T-helper 1 cell treated with Interleukin-12 subunit alpha and Interleukin-12 subunit beta and Interleukin-4 antibody, amounts not matched to agents 30 μg/mL and 1 μg/mL, for 36 hours (primary cell): ENCODE results near the gene CTNNBIP1.

Experiments
- H3K27ac Mint-ChIP-seq: one replicate; pipeline ENCODE4 v1.8.0; 2021; ENCODE audit warnings: mild to moderate bottlenecking, mixed read lengths
- H3K27me3 Mint-ChIP-seq: one replicate; pipeline ENCODE4 v1.8.0; 2021; ENCODE audit warnings: low read depth, mixed read lengths
- H3K36me3 Mint-ChIP-seq: one replicate; pipeline ENCODE4 v1.8.0; 2021; ENCODE audit warnings: low read depth, mixed read lengths
- H3K4me1 Mint-ChIP-seq: one replicate; pipeline ENCODE4 v1.8.0; 2021; ENCODE audit warnings: low read depth, mixed read lengths
- H3K4me3 Mint-ChIP-seq: one replicate; pipeline ENCODE4 v1.8.0; 2021; ENCODE audit warnings: mild to moderate bottlenecking, moderate library complexity, mixed read lengths
- H3K9me3 Mint-ChIP-seq: one replicate; pipeline ENCODE4 v1.8.0; 2021; ENCODE audit warnings: mixed read lengths

The CTNNBIP1 gene

GRCh38 chr1:9892563-9893528 is 17.2 kb downstream of the CTNNBIP1 start:
- H3K27ac Mint-ChIP-seq = no peak overlapping the region
- H3K4me1 Mint-ChIP-seq = peaks cover 13% of the 10 kb centered on the region
- H3K4me3 Mint-ChIP-seq = no peak overlapping the region
- H3K27me3 Mint-ChIP-seq = no peaks in the 10 kb centered on the region
- no peaks in the 10 kb centered on the region for H3K9me3 Mint-ChIP-seq
- H3K36me3 Mint-ChIP-seq = no peaks in the 10 kb centered on the region

DNA sequence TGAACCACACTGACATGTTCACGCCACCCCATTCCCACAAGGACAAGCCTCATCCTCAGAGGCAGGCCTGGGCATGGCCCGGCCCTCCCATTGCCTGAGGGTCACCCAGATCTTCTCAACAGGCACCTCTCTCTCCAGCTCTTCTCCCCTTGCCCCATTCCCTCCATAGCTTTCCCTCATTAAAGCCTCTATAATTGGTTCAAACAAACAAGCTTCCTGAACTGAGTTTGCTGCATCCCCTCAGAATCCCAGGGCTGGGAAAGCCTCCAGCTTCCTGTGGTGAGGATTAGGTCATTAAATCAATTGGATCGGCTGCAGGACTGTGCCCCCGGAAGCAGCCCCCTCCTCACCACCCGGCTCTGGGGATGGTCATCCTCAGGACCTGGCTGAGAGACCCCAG is 18.9 kb downstream of the CTNNBIP1 start:
- Mint-ChIP-seq H3K27ac (no peak overlapping the region), H3K4me1 (peaks cover 13% of the 10 kb centered on the region), H3K36me3 (no peaks in the 10 kb centered on the region), H3K4me3 (no peak overlapping the region), H3K27me3 (no peaks in the 10 kb centered on the region), H3K9me3 (no peaks in the 10 kb centered on the region)

DNA sequence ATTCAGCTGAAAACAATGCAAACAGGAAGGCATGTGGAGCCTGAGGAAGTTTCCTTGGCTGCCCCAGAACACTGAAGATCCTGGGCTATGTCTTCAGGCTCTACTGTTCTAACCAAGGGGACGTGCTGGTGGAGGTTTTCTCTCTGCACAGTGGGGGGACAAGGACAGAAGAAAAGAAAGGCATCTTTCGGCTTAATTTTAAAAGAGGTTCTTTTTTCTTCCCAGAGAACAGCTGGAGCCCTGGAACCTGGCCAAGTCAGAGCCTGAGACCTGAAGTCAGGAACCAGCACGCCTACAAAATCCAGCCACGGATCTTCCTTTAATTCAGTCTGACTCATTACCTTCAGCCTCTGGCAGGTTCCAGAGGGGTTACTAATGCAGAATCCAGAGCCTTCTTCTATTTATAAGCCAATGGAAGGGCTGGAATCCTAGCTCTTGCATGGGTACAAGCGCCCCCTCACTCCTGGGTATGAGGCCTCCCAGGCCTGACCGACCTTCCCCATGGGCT is 19.8 kb downstream of the CTNNBIP1 start:
- Mint-ChIP-seq H3K4me1 (peaks cover 13% of the 10 kb centered on the region), H3K36me3 (no peaks in the 10 kb centered on the region), H3K27ac (no peak overlapping the region), H3K27me3 (no peaks in the 10 kb centered on the region), H3K9me3 (no peaks in the 10 kb centered on the region), H3K4me3 (no peak overlapping the region)

- H3K27ac Mint-ChIP-seq = no peak overlapping the region
- no peaks in the 10 kb centered on the region for H3K36me3 Mint-ChIP-seq
- no peaks in the 10 kb centered on the region for H3K27me3 Mint-ChIP-seq
- no peaks in the 10 kb centered on the region for H3K9me3 Mint-ChIP-seq
- no peak overlapping the region for H3K4me3 Mint-ChIP-seq
- peaks cover 13% of the 10 kb centered on the region for H3K4me1 Mint-ChIP-seq
Observed at GRCh38 chr1:9889411-9889810, 20.7 kb downstream of the CTNNBIP1 start.

- no peaks in the 10 kb centered on the region for H3K27me3 Mint-ChIP-seq
- H3K4me1 Mint-ChIP-seq = peaks cover 11% of the 10 kb centered on the region
- H3K4me3 Mint-ChIP-seq = no peak overlapping the region
- H3K9me3 Mint-ChIP-seq = no peaks in the 10 kb centered on the region
- H3K27ac Mint-ChIP-seq = no peak overlapping the region
- no peaks in the 10 kb centered on the region for H3K36me3 Mint-ChIP-seq
Observed at GRCh38 chr1:9888886-9889285, 21.2 kb downstream of the CTNNBIP1 start.

DNA sequence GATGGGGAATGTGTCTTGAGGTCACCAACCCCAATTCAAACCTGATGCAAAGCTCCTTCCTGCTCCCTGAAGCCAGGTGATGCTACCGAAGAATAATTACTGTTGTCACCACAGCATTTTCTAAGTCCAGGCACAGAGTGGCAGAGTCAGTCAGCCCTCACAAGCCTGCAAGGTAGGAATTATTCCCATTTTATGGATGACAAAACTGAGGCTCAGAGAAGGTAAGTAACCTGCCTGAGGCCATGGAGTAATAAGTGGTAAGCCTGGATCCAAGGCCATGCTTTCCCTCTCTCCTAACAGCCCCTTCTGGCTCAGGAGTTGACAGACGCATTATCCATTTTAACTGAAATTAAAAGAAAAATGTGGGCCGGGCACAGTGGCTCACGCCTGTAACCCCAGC is 23.0 kb downstream of the CTNNBIP1 start:
- H3K27me3 Mint-ChIP-seq = no peaks in the 10 kb centered on the region
- H3K36me3 Mint-ChIP-seq = no peaks in the 10 kb centered on the region
- no peak overlapping the region for H3K4me3 Mint-ChIP-seq
- peaks cover 7% of the 10 kb centered on the region for H3K4me1 Mint-ChIP-seq
- H3K9me3 Mint-ChIP-seq = no peaks in the 10 kb centered on the region
- no peak overlapping the region for H3K27ac Mint-ChIP-seq

- Mint-ChIP-seq H3K36me3 (no peaks in the 10 kb centered on the region), H3K27ac (no peak overlapping the region), H3K9me3 (no peaks in the 10 kb centered on the region), H3K4me3 (no peak overlapping the region), H3K4me1 (peaks cover 12% of the 10 kb centered on the region), H3K27me3 (no peaks in the 10 kb centered on the region)
Observed at GRCh38 chr1:9886092-9886742, 23.9 kb downstream of the CTNNBIP1 start.

GRCh38 chr1:9884805-9885204 is 25.3 kb downstream of the CTNNBIP1 start:
- H3K4me3 Mint-ChIP-seq = no peak overlapping the region
- H3K27me3 Mint-ChIP-seq = no peaks in the 10 kb centered on the region
- H3K36me3 Mint-ChIP-seq = no peaks in the 10 kb centered on the region

DNA sequence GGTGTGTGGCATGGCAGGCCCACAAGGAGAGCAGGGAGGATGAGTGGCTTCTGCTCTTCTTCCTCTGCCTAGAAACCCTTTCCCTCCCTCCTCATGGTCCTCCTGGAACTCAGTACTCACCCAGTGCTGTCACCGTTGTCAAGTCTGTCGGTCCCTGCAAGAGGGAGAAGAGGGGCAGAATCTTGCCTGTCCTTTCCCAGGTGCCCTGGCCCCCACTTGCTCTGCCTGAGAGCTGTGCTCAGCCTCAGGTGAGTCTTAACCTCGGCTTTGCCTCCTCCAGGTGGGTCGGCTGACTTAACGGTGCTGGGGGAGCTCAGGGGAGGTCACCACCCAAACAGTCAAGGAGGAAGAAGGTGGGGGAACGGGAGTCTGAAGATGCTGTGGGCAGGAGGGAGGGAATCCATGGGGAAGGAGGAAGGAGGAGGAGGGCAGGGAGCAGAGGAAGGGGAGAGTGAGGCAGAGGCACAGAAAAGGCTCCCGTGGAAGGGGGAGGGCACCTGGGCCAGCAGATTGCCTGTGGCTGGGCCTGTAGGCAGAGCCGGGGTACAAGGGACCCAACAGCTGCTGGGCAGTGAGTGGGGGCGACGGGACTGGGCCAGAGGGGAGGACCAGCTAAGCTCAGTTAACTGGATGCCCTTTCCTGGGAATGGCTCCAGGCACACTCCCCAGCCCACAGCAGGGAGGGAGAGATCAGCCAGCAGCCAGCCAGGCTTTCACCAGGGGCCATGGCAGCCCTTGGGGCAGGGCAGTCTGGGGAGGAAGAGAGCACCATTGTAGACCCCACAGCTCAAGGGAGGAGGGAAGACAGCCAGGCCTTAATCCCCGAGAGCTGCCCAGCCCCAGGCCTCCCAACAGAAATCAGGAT is 26.3 kb downstream of the CTNNBIP1 start:
- Mint-ChIP-seq H3K27me3 (no peaks in the 10 kb centered on the region), H3K36me3 (no peaks in the 10 kb centered on the region), H3K9me3 (no peaks in the 10 kb centered on the region), H3K4me3 (no peak overlapping the region), H3K27ac (no peak overlapping the region), H3K4me1 (peaks cover 12% of the 10 kb centered on the region)

More at GRCh38 chr1:9884805-9885204, 25.3 kb downstream of the CTNNBIP1 start:
- H3K27ac Mint-ChIP-seq = peak overlapping the region; percentile 22
- peaks cover 12% of the 10 kb centered on the region for H3K4me1 Mint-ChIP-seq
- no peaks in the 10 kb centered on the region for H3K9me3 Mint-ChIP-seq

DNA sequence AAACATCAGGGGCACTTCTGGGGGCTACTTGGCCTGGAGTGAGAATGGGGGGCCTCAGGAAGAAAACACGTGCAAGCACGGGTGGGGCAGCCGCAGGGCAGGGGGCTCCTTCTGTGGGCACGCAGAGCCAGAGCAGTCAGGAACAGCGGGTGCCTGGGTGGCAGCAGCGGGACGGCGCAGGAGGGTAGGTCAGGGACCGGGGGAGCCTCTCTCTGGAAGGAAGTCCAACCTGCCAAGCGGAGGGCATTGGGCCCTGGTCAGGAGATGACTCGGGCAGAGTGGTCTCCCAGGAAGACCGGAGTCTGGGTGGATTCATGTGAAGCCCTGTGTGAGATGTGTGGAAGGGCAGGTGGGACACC is 27.1 kb downstream of the CTNNBIP1 start:
- H3K4me3 Mint-ChIP-seq = no peak overlapping the region
- H3K27me3 Mint-ChIP-seq = no peaks in the 10 kb centered on the region
- H3K9me3 Mint-ChIP-seq = no peaks in the 10 kb centered on the region
- H3K27ac Mint-ChIP-seq = no peak overlapping the region
- H3K4me1 Mint-ChIP-seq = peaks cover 12% of the 10 kb centered on the region
- no peaks in the 10 kb centered on the region for H3K36me3 Mint-ChIP-seq

- Mint-ChIP-seq H3K27ac (peak overlapping the region; percentile 52), H3K9me3 (no peaks in the 10 kb centered on the region), H3K4me3 (peak overlapping the region; percentile 12), H3K27me3 (no peaks in the 10 kb centered on the region), H3K4me1 (peaks cover 12% of the 10 kb centered on the region), H3K36me3 (no peaks in the 10 kb centered on the region)
Observed at GRCh38 chr1:9882296-9882944, 27.6 kb downstream of the CTNNBIP1 start.

GRCh38 chr1:9881838-9882249 is 28.2 kb downstream of the CTNNBIP1 start:
- H3K4me3 Mint-ChIP-seq = no peak overlapping the region
- peaks cover 12% of the 10 kb centered on the region for H3K4me1 Mint-ChIP-seq
- no peaks in the 10 kb centered on the region for H3K9me3 Mint-ChIP-seq

GRCh38 chr1:9878404-9878803 is 31.7 kb downstream of the CTNNBIP1 start:
- Mint-ChIP-seq H3K36me3 (no peaks in the 10 kb centered on the region), H3K27ac (no peak overlapping the region), H3K4me3 (no peak overlapping the region), H3K27me3 (no peaks in the 10 kb centered on the region), H3K9me3 (no peaks in the 10 kb centered on the region), H3K4me1 (peaks cover 18% of the 10 kb centered on the region)

More at GRCh38 chr1:9881838-9882249, 28.2 kb downstream of the CTNNBIP1 start:
- H3K27ac Mint-ChIP-seq = peak overlapping the region; percentile 52
- no peaks in the 10 kb centered on the region for H3K27me3 Mint-ChIP-seq
- H3K36me3 Mint-ChIP-seq = no peaks in the 10 kb centered on the region

GRCh38 chr1:9877962-9878361 is 32.1 kb downstream of the CTNNBIP1 start:
- Mint-ChIP-seq H3K4me1 (peaks cover 18% of the 10 kb centered on the region), H3K27me3 (no peaks in the 10 kb centered on the region), H3K27ac (no peak overlapping the region), H3K4me3 (no peak overlapping the region), H3K36me3 (no peaks in the 10 kb centered on the region), H3K9me3 (no peaks in the 10 kb centered on the region)
